Right cardiac atrium (tissue), 5 donors: ENCODE measurements around the gene IFI44. TPM values are rescaled to one million over a fixed set of nuclear protein-coding genes. Genes with fewer than 3 reads are reported as not detected.

Experiments used
- ATAC-seq, 2 donors: fragments of 200-7000 bp; cut with Tn5 transposase; one replicate each; pipeline versions ENCODE4 v1.8.0 to v1.9.1; 2020; ENCODE audit warnings: moderate library complexity in 2 of 2, mild to moderate bottlenecking in 1 of 2
- DNase-seq, 3 donors: peaks; one replicate each; pipeline ENCODE4 v3.0.0-alpha.2; 2020
- H3K27ac ChIP-seq: one replicate; pipeline ENCODE4 v1.5.1; 2013; ENCODE audit warnings: mild to moderate bottlenecking, low read length, control low read depth, moderate library complexity
- H3K27me3 ChIP-seq: one replicate; pipeline ENCODE4 v1.6.1; 2013; ENCODE audit not compliant: control insufficient read depth, insufficient read depth
- H3K4me1 ChIP-seq: one replicate; pipeline ENCODE4 v1.6.1; 2013; ENCODE audit warnings: low read length; ENCODE audit not compliant: control insufficient read depth, insufficient read depth
- H3K4me3 ChIP-seq: one replicate; pipeline ENCODE4 v1.5.1; 2013; ENCODE audit warnings: low read length, control low read depth
- H3K9me3 ChIP-seq: one replicate; pipeline ENCODE4 v1.6.1; 2013; ENCODE audit warnings: low read length; ENCODE audit not compliant: control insufficient read depth
- WGBS: extraction: QIAGEN DNeasy Blood & Tissue Kit; methylation state at CpG from one replicate; pipeline ENCODE4 v1.1.7; 2013; 5-methylcytosine and 5-hydroxymethylcytosine counted together
- intact Hi-C, 4 donors: fragments of 100-400 bp; cut with DNase I; formaldehyde crosslinking; loops; one replicate each; pipeline versions ENCODE4 v1.11.0 to v1.14.0; 2022 to 2023
- long read RNA-seq, 4 donors: library from polyadenylated mRNA; unstranded; transcript quantifications; one replicate each; pipeline ENCODE4 v2.0.0, GENCODE V29; 2020 to 2021
- polyA plus RNA-seq: library from polyadenylated mRNA; stranded (reverse); fragments of 200-250 nt; gene quantifications from one replicate; pipeline ENCODE4 v1.2.3, GENCODE V29; 2013
- total RNA-seq, 4 donors: library from RNA; stranded (reverse); fragmentation: NEBNext Ultra II Directional; extraction: Animal tissue kit (Norgen Biotek cat#: 25700); gene quantifications; one replicate each; pipeline ENCODE4 v1.2.1, GENCODE V29; 2021
- donor health status: healthy with polysubstance abuse.
- donor health status: DM: no; HTN: yes; CAD: no.
- donor health status: DM: no; HTN: no; CAD: no.
- donor health status: DM: no; HTN: yes; CAD: no; lungs with severe emphysema.
- donor health status: DM: yes; HTN: yes; CAD: no.

IFI44 gene, protein sequence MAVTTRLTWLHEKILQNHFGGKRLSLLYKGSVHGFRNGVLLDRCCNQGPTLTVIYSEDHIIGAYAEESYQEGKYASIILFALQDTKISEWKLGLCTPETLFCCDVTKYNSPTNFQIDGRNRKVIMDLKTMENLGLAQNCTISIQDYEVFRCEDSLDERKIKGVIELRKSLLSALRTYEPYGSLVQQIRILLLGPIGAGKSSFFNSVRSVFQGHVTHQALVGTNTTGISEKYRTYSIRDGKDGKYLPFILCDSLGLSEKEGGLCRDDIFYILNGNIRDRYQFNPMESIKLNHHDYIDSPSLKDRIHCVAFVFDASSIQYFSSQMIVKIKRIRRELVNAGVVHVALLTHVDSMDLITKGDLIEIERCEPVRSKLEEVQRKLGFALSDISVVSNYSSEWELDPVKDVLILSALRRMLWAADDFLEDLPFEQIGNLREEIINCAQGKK
- total RNA-seq (10 to 100 TPM; 12.8 to 32.4 (median 17.9) TPM), polyA plus RNA-seq (13.7 TPM)
- long read RNA-seq, donor 1, partial matches to known transcripts: 0 of 1 reads
- long read RNA-seq, donor 1, other reads (novel, unspliced or antisense): 0 of 1 reads
- long read RNA-seq, donor 2, partial matches to known transcripts: 0 of 1 reads
- long read RNA-seq, donor 2, other reads (novel, unspliced or antisense): 0 of 1 reads
- long read RNA-seq, donor 3, transcript IFI44-201 (9 exons, 1,687 nt): major isoform, 7 of 17 reads
- long read RNA-seq, donor 3, partial matches to known transcripts: 2 of 17 reads
- long read RNA-seq, donor 3, other reads (novel, unspliced or antisense): 7 of 17 reads
- long read RNA-seq, donor 4, partial matches to known transcripts: 0 of 1 reads
- long read RNA-seq, donor 4, other reads (novel, unspliced or antisense): 0 of 1 reads

DNA sequence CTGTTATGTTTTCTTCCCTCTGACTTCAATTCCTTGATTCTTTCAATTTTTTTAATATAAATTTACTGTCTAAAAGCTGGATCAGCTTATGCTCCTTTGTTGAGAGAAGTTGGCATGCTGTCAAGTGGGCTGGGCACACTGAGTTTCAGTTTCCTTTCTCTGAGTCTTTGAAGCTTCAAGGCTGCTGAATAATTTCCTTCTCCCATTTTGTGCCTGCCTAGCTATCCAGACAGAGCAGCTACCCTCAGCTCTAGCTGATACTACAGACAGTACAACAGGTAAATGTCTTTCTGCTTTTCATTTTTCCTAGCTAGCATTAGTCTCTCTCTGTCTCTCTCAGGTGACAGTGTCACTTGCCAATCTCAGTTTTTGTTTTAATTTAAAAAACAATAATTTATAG is at the start of gene IFI44:
Gene IFI44 (plus strand): TSS at position 204 of the 400 bp plus-strand sequence. CDS start 365 bp downstream, outside the sequence.
- Histone ChIP-seq H3K4me1 (no peaks in the 10 kb centered on the region), H3K9me3 (no peaks in the 10 kb centered on the region), H3K27me3 (no peaks in the 10 kb centered on the region), H3K4me3 (peak within 1 kb of the TSS; percentile 90), H3K27ac (peak within 1 kb of the TSS; percentile 81)
- ATAC-seq (peak; percentile 92 to 93), DNase-seq (peak; percentile 88 to 96 (median 89))
- intact Hi-C loops: no loop called here

GRCh38 chr1:78601068-78601467 is 48.6 kb upstream of the IFI44 start:
- Histone ChIP-seq H3K27me3 (no peaks in the 10 kb centered on the region), H3K4me3 (no peak overlapping the region), H3K9me3 (no peaks in the 10 kb centered on the region), H3K4me1 (no peaks in the 10 kb centered on the region), H3K27ac (no peak overlapping the region)
- DNase-seq: no peak
- WGBS: 47% methylated on average over 1 of the region's 1 CpG
- no peak for ATAC-seq
- intact Hi-C loops: loop anchor here in 2 of 4 donors (10.0 kb wide), 1 partner anchor 456 kb away; no protein-coding TSS in a partner anchor

GRCh38 chr1:78603206-78603605 is 46.4 kb upstream of the IFI44 start:
- no peaks in the 10 kb centered on the region for H3K9me3 ChIP-seq
- H3K27ac ChIP-seq: no peak overlapping the region
- ATAC-seq: no peak
- no peak overlapping the region for H3K4me3 ChIP-seq
- DNase-seq: no peak
- intact Hi-C loops: loop anchor here in 2 of 4 donors (10.0 kb wide), 1 partner anchor 458 kb away; no protein-coding TSS in a partner anchor
- no peaks in the 10 kb centered on the region for H3K4me1 ChIP-seq
- no peaks in the 10 kb centered on the region for H3K27me3 ChIP-seq
- WGBS: 94% methylated on average over 1 of the region's 1 CpG

- WGBS: 80% methylated on average over 5 of the region's 5 CpGs
- no peak overlapping the region for H3K4me3 ChIP-seq
- no peak overlapping the region for H3K27ac ChIP-seq
- no peak for ATAC-seq
- H3K4me1 ChIP-seq: no peaks in the 10 kb centered on the region
- H3K27me3 ChIP-seq: no peaks in the 10 kb centered on the region
- DNase-seq: no peak
- H3K9me3 ChIP-seq: no peaks in the 10 kb centered on the region
- intact Hi-C loops: loop anchor here (5.0 to 10.0 kb wide), 2 partner anchors 457 to 460 kb away; no protein-coding TSS in a partner anchor
Observed at GRCh38 chr1:78604643-78605042, 45.0 kb upstream of the IFI44 start.

- no peak overlapping the region for H3K4me3 ChIP-seq
- DNase-seq: no peak
- no peaks in the 10 kb centered on the region for H3K9me3 ChIP-seq
- intact Hi-C loops: loop anchor here (5.0 to 10.0 kb wide), 2 partner anchors 459 to 461 kb away; no protein-coding TSS in a partner anchor
- no peaks in the 10 kb centered on the region for H3K27me3 ChIP-seq
- WGBS: 32% methylated on average over 2 of the region's 2 CpGs
- H3K4me1 ChIP-seq: no peaks in the 10 kb centered on the region
- no peak overlapping the region for H3K27ac ChIP-seq
- ATAC-seq: no peak
Observed at GRCh38 chr1:78606274-78606673, 43.4 kb upstream of the IFI44 start.

DNA sequence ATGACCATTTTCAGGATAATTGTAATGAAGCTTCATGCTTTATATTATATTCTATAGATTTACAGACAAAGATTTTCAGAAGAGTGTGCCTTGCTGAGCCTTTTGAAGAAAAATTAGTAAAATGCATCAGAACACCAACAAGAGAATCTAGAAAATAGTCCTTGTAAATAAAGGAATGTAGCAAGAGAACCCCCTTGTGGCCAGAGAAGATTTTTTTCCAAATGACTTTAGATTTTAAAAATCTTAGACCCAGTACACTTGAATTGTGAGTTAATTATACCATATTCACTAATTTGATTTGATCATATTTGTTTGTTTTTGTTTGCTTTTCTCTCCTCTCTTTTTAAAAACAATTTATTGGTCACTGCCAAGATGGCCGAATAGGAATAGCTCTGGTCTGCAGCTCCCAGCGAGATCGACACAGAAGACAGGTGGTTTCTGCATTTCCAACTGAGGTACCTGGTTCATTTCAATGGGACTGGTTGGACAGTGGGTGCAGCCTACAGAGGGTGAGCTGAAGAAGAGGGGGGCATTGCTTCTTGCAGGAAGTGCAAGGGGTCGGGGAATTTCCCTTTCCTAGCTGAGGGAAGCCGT is 42.2 kb upstream of the IFI44 start:
- ATAC-seq (no peak), DNase-seq (no peak)
- WGBS: 82% methylated on average over 5 of the region's 5 CpGs
- intact Hi-C loops: loop anchor here (5.0 to 10.0 kb wide), 2 partner anchors 460 to 463 kb away; no protein-coding TSS in a partner anchor
- H3K9me3 ChIP-seq: no peaks in the 10 kb centered on the region
- H3K27me3 ChIP-seq: no peaks in the 10 kb centered on the region
- H3K27ac ChIP-seq: no peak overlapping the region
- H3K4me1 ChIP-seq: no peaks in the 10 kb centered on the region
- H3K4me3 ChIP-seq: no peak overlapping the region

GRCh38 chr1:78607944-78608343 is 41.7 kb upstream of the IFI44 start:
- no peak for DNase-seq
- no peak for ATAC-seq
- H3K4me3 ChIP-seq: no peak overlapping the region
- no peaks in the 10 kb centered on the region for H3K4me1 ChIP-seq
- no peak overlapping the region for H3K27ac ChIP-seq
- no peaks in the 10 kb centered on the region for H3K9me3 ChIP-seq
- 58% methylated on average over 4 of the region's 4 CpGs for WGBS
- no peaks in the 10 kb centered on the region for H3K27me3 ChIP-seq
- intact Hi-C loops: loop anchor here (5.0 to 10.0 kb wide), 2 partner anchors 461 to 463 kb away; no protein-coding TSS in a partner anchor

DNA sequence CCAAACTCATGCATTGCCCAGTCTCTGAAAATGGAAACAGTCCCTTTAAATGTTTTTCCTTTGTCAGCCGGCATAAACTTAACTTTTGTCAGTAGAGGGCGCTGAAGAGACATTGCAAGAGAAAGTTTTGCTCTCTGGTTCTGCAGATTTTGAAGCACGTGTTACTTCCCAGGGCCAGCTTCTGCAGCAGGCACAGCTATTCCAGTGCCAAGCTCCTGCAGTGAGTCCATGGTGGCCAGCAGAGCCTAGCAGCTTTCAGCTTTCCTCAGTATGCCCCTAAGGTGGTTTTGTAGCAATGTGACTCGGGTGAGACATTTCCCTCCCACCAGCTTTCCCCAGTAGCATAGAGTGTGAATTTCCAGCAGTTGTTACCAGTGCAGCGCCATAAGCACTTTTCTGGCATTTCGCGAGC is 32.0 kb upstream of the IFI44 start:
- peak; percentile 85 to 94 for ATAC-seq
- WGBS: 30% methylated on average over 7 of the region's 7 CpGs

DNA sequence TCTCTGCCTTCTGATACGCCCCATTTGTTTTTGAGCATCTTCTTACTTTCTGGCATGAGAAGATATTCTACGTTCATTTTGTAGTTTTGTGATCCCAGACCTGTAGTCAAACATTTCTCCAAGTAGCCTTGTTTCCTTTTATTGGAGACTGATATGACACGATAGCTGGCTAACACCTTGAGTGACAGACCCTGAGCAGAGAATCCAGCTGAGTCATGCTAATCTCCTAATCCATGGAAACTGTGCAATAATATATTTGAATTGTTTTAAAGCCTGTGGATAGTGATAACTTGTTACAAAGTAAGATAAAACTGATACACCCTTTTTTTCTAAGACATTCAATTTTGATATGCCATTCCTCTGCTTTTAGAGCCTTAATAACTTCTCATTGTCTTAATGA is 30.6 kb upstream of the IFI44 start:
- intact Hi-C loops: loop anchor here (2.0 to 10.0 kb wide), 2 partner anchors 56 to 58 kb away; no protein-coding TSS in a partner anchor
- peak overlapping the region; percentile 79 for H3K27ac ChIP-seq

More for the DNA sequence above, 32.0 kb upstream of the IFI44 start:
- no peaks in the 10 kb centered on the region for H3K9me3 ChIP-seq
- no peaks in the 10 kb centered on the region for H3K4me1 ChIP-seq
- H3K27me3 ChIP-seq: no peaks in the 10 kb centered on the region
- peak overlapping the region; percentile 31 for H3K4me3 ChIP-seq
- intact Hi-C loops: loop anchor here (2.0 to 10.0 kb wide), 2 partner anchors 57 to 59 kb away; no protein-coding TSS in a partner anchor
- DNase-seq: peak; percentile 60 to 74 (median 72)
- H3K27ac ChIP-seq: peak overlapping the region; percentile 38

GRCh38 chr1:78619446-78619802 is 30.2 kb upstream of the IFI44 start:
- H3K4me3 ChIP-seq: peak overlapping the region; percentile 72
- peak overlapping the region; percentile 79 for H3K27ac ChIP-seq
- intact Hi-C loops: loop anchor here (2.0 to 10.0 kb wide), 2 partner anchors 55 to 57 kb away; no protein-coding TSS in a partner anchor
- H3K9me3 ChIP-seq: no peaks in the 10 kb centered on the region
- DNase-seq: no peak
- 36% methylated on average over 4 of the region's 4 CpGs for WGBS
- H3K27me3 ChIP-seq: no peaks in the 10 kb centered on the region
- ATAC-seq: peak; percentile 41 to 44
- no peaks in the 10 kb centered on the region for H3K4me1 ChIP-seq

More for the DNA sequence above, 30.6 kb upstream of the IFI44 start:
- no peaks in the 10 kb centered on the region for H3K27me3 ChIP-seq
- no peaks in the 10 kb centered on the region for H3K9me3 ChIP-seq
- ATAC-seq: no peak
- H3K4me3 ChIP-seq: peak overlapping the region; percentile 72
- DNase-seq: no peak
- WGBS: 67% methylated on average over 3 of the region's 3 CpGs
- no peaks in the 10 kb centered on the region for H3K4me1 ChIP-seq
